Omental fat pad (tissue), 4 donors: ENCODE data around the gene TBC1D14. TPM values are rescaled to one million over a fixed set of nuclear protein-coding genes. Genes with fewer than 3 reads are reported as not detected.

Experiments used
- ATAC-seq: fragments of 150-250 bp; one replicate; pipeline ENCODE4 v1.9.1; 2016; ENCODE audit warnings: mild to moderate bottlenecking, moderate library complexity; ENCODE audit not compliant: low FRiP score
- DNase-seq: peaks from one replicate; pipeline ENCODE4 v3.0.0-alpha.2; 2019; ENCODE audit warnings: low spot score
- CTCF ChIP-seq, 3 donors: fragments of 450-650 bp; IDR thresholded peaks; one replicate each; pipeline ENCODE4 v1.5.1; 2016 to 2017; ENCODE audit warnings: antibody characterized with exemption in 3 of 3, mild to moderate bottlenecking in 3 of 3, moderate library complexity in 2 of 3
- total RNA-seq, 4 donors: library from RNA; depleted of rRNA; stranded (reverse); fragments of >200 nt; gene quantifications; one replicate each; pipeline ENCODE4 v1.1.0, GENCODE V29; 2016

TBC1D14 gene
- total RNA-seq, 4 donors from 2014 or later: 38.0 to 58.2 (median 56.8) TPM

GRCh38 chr4:6929812-6930464 lies 20.3 kb downstream of the TBC1D14 start:
- TF ChIP-seq CTCF (IDR thresholded peaks at IDR 0.05): no peak
- no peak for ATAC-seq
- no peak for DNase-seq

DNA sequence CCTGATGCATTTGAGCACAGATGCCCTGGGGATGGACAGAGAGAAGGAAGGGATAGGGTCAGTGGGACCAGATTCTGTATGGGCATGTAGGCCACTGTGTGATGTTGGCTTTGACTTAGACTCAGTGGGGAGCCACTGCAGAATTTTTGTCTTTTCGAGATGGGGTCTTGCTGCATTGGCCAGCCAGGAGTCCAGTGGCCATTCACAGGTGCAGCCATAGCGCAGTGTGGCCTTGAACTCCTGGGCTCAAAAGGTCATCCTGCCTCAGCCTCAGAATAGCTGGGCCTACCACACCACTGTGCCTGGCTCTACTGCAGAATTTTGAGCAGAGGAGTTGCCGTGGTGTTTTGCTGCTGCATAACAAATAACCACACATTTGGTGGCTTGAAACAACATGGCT lies 22.8 kb downstream of the TBC1D14 start:
- DNase-seq (no peak), ATAC-seq (no peak)
- no peak for TF ChIP-seq CTCF (IDR thresholded peaks at IDR 0.05)

GRCh38 chr4:6932918-6933317 lies 23.3 kb downstream of the TBC1D14 start:
- ATAC-seq (no peak), DNase-seq (no peak)
- TF ChIP-seq CTCF (IDR thresholded peaks at IDR 0.05): no peak

DNA sequence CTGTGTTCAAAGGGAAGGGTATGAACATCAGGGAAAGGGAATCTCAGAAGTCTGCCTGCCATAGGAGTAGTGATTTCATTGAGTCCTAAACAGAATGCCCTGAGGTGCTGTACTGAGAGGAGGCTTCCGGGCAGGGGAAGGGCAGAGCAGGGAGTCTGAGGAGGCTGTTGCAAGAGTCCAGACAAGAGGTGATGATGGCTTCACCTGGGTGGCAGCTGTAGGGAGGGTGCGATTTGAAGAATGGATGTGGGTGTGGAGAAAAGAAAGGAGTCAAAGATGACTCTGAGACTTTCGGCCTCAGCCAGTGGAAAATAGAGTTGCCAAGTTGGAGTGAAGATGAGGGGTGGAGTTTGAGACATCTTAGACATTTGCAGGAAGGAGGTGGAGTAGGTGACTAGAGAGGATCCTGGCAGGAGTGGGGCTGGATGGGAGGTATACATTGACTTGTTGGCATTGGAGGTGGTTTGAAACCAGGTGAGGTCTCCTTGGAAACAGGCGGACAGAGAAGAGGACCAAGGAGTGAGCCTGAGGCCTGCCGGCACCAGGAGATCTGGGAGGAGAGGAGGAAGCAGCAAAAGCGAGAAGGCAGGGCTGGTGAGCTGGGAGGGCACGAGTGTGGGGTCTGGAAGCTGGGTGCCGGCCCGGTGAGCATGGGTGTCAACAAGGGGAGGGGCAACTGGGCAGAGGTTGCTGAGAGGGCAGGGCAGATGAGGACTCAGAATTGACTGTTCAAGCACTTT lies 24.2 kb downstream of the TBC1D14 start:
- ATAC-seq (no peak), DNase-seq (no peak)
- TF ChIP-seq CTCF (IDR thresholded peaks at IDR 0.05): no peak

DNA sequence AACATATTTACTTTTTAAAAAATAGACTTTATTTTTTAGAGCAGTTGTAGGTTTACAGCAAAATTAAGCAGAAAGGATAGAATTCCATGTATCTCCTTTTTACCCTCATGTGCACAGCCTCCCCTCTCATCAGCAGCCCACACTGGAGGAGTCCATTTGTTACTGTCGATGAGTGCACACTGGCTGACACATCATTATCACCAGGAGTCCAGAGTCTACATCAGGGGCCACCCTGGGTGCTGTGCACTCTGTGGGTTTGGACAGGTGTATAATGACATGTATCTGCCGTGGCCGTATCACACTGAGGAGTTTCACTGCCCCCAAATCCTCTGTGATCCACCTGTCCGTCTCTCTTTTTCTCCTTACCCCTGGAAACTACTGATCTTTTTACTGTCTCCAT lies 26.3 kb downstream of the TBC1D14 start:
- no peak for DNase-seq
- no peak for ATAC-seq
- TF ChIP-seq CTCF (IDR thresholded peaks at IDR 0.05): no peak

- no peak for ATAC-seq
- DNase-seq: no peak
- TF ChIP-seq CTCF (IDR thresholded peaks at IDR 0.05): no peak
Measured at GRCh38 chr4:6937201-6937600, 27.6 kb downstream of the TBC1D14 start.

DNA sequence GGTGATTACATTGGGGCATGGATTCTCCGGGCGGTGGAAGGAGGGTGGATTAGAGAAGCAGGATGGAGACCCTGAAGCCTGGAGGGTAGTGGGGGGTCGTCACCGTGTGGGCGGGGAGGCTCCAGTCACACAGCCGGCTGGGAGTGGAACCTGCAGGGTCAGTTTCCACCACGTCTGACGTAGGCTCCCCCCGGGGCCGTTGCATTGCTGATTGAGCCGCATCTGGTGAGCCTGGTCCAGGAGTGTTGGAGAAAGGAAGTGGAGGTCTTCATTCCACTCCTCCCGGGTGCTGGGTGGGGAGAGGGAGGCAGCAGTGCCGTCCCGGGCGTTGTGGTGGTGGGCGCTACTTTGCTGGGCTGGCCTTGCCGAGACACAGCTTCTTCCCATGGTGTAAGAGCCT lies 28.1 kb downstream of the TBC1D14 start:
- no peak for DNase-seq
- ATAC-seq: no peak
- no peak for TF ChIP-seq CTCF (IDR thresholded peaks at IDR 0.05)
